DOHH2 (cell line): ENCODE measurements around the gene CAMKMT.

Experiments
- H3F3A ChIP-seq: fragments of 200-600 bp; sonication (generic), shearing (Covaris generic); 2 replicates; pipeline ENCODE4 v1.6.0; 2016; ENCODE audit warnings: antibody characterized with exemption, mild to moderate bottlenecking; ENCODE audit not compliant: control insufficient read depth, insufficient read depth
- H3K27ac ChIP-seq: fragments of 200-600 bp; sonication (generic); 2 replicates; pipeline ENCODE4 v1.5.1; 2014; ENCODE audit warnings: low read depth, mild to moderate bottlenecking, low read length, moderate library complexity
- H3K27me3 ChIP-seq: fragments of 200-600 bp; sonication (generic); 2 replicates; pipeline ENCODE4 v1.6.1; 2014; ENCODE audit warnings: mild to moderate bottlenecking, low read length, mixed read lengths; ENCODE audit not compliant: control insufficient read depth
- H3K36me3 ChIP-seq: fragments of 200-600 bp; sonication (generic); 2 replicates; pipeline ENCODE4 v1.6.1; 2014; ENCODE audit warnings: mild to moderate bottlenecking, low read length, moderate library complexity, mixed read lengths; ENCODE audit not compliant: control insufficient read depth
- H3K4me1 ChIP-seq: fragments of 200-600 bp; sonication (generic); 2 replicates; pipeline ENCODE4 v1.6.1; 2014; ENCODE audit warnings: mild to moderate bottlenecking, low read length, mixed read lengths; ENCODE audit not compliant: control insufficient read depth
- H3K4me2 ChIP-seq: fragments of 200-600 bp; sonication (generic); 2 replicates; pipeline ENCODE4 v1.6.0; 2014; ENCODE audit warnings: mild to moderate bottlenecking, low read length, moderate library complexity
- H3K4me3 ChIP-seq: fragments of 200-600 bp; sonication (generic); 2 replicates; pipeline ENCODE4 v1.5.1; 2014; ENCODE audit warnings: mild to moderate bottlenecking, low read length, mixed read lengths
- H3K79me2 ChIP-seq: fragments of 200-600 bp; sonication (generic); 2 replicates; pipeline ENCODE4 v1.6.1; 2014; ENCODE audit warnings: mild to moderate bottlenecking, low read length, mixed read lengths; ENCODE audit not compliant: control insufficient read depth
- H3K9me2 ChIP-seq: fragments of 200-600 bp; sonication (generic); replicated peaks from 2 replicates; pipeline ENCODE4 v1.6.1; 2014; ENCODE audit warnings: mild to moderate bottlenecking, low read length, mixed read lengths; ENCODE audit not compliant: control insufficient read depth
- H3K9me3 ChIP-seq: fragments of 200-600 bp; sonication (generic); 2 replicates; pipeline ENCODE4 v1.6.1; 2014; ENCODE audit warnings: antibody characterized with exemption, low read length, mixed read lengths; ENCODE audit not compliant: control insufficient read depth, insufficient read depth
- H4K20me1 ChIP-seq: fragments of 200-600 bp; sonication (generic); 2 replicates; pipeline ENCODE4 v1.6.0; 2014; ENCODE audit warnings: low read depth, mild to moderate bottlenecking, antibody characterized with exemption, low read length, moderate library complexity; ENCODE audit not compliant: control insufficient read depth, insufficient read depth
- CTCF ChIP-seq: fragments of 200-600 bp; sonication (generic); IDR thresholded peaks from one replicate; pipeline ENCODE4 v1.5.1; 2014; ENCODE audit warnings: antibody characterized with exemption, mild to moderate bottlenecking, low read depth, low read length; ENCODE audit not compliant: poor library complexity, severe bottlenecking
- EZH2phosphoT487 ChIP-seq: fragments of 200-600 bp; sonication (generic); IDR thresholded peaks from 2 replicates; pipeline ENCODE4 v1.6.1; 2017; ENCODE audit warnings: borderline replicate concordance, mild to moderate bottlenecking, antibody characterized with exemption, low read length, moderate library complexity, mixed read lengths

CAMKMT gene

DNA sequence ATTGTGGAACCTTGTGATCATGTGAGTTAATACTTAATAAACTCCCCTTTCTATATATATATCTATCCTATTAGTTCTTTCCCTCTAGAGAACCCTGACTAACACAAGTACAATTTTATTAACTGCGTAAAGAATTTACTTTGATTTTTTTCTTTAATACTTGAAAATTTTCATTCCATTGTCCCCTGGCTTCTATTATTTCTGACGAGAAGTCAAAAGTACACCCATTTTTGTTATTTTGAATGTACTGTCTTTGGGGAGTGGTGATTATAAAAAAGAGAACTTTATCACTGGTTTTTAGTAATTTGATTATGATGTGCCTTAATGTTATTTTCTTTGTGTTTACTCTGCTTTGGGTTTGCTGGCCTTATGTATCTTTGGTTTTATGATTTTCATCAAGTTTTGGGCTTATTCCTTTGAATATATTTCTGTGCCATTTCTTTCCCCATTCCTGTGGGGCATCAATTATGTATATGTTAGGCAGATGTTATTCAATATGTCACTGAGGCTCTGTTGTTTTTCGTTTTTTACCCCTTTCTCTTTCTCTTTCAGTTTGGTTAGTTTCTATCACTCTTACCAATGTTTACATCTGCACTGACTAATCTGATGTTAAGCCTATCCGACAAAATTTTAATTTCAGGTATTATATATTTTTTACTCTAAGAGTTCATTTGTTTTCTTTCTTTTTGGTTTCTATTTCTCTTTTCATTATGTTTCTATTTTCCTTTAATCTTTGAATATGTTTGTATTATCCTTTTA is 271.4 kb downstream of the CAMKMT start:
- Histone ChIP-seq H3K27ac (no peak overlapping the region), H3K27me3 (no peaks in the 10 kb centered on the region), H3K4me1 (no peaks in the 10 kb centered on the region), H3F3A (no peaks in the 10 kb centered on the region), H3K4me3 (no peak overlapping the region), H3K9me2 (no peaks in the 10 kb centered on the region), H3K79me2 (no peaks in the 10 kb centered on the region), H3K36me3 (no peaks in the 10 kb centered on the region), H3K9me3 (peaks cover 4% of the 10 kb centered on the region), H4K20me1 (no peaks in the 10 kb centered on the region), H3K4me2 (no peak overlapping the region)
- TF ChIP-seq EZH2phosphoT487 (no peak), CTCF (no peak)

DNA sequence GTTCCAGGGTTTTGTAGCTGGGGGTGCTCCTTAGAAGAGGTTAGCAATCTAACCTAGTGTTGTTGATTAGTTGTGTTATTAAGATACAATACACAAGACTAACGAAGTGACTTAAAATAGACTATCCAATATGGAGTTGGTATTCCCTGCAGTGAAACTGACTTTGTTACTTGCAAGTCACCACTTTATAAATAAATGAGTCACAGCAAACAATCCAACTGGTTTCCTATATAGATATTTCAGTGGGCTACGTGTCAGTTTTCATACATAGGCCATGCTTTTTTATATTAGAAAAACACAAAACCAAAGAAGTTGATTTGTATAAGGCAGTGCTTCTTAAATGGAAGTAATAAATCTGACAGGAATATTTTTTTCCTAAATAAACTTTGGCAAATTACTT is 274.0 kb downstream of the CAMKMT start:
- no peaks in the 10 kb centered on the region for H3K36me3 ChIP-seq
- H3K4me3 ChIP-seq: no peak overlapping the region
- H3K9me3 ChIP-seq: peaks cover 4% of the 10 kb centered on the region
- no peaks in the 10 kb centered on the region for H3K4me1 ChIP-seq
- no peak overlapping the region for H3K4me2 ChIP-seq
- H3K27ac ChIP-seq: no peak overlapping the region
- H4K20me1 ChIP-seq: no peaks in the 10 kb centered on the region
- H3K79me2 ChIP-seq: no peaks in the 10 kb centered on the region
- no peaks in the 10 kb centered on the region for H3K27me3 ChIP-seq
- H3K9me2 ChIP-seq: no peaks in the 10 kb centered on the region
- TF ChIP-seq EZH2phosphoT487 (no peak), CTCF (no peak)
- H3F3A ChIP-seq: no peaks in the 10 kb centered on the region

DNA sequence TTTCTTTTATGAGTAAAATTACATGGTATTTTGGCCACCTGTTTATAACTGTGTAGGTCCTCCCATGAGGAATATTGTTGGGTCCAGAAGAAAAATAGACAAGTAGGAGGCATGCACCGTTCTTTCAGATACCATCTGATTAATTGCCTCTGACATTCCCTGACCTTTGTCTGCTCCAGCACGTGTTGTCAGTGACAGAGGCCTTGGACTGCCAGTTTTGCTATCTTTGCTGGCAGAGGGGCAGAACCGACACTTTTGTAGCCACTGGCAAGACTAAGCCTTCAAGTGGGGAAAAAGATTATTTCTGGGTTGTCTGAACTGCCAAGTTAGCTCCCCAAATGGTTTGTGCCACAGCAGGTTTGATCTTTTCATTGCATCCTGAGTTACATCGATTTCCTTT is 276.9 kb downstream of the CAMKMT start:
- Histone ChIP-seq H3K27ac (no peak overlapping the region), H3K4me1 (no peaks in the 10 kb centered on the region), H3K9me3 (no peaks in the 10 kb centered on the region), H3K36me3 (no peaks in the 10 kb centered on the region), H3K79me2 (no peaks in the 10 kb centered on the region), H4K20me1 (no peaks in the 10 kb centered on the region), H3F3A (no peaks in the 10 kb centered on the region), H3K9me2 (no peaks in the 10 kb centered on the region), H3K4me3 (no peak overlapping the region), H3K4me2 (no peak overlapping the region), H3K27me3 (no peaks in the 10 kb centered on the region)
- TF ChIP-seq EZH2phosphoT487 (no peak), CTCF (no peak)
